Activated naive CD4-positive, alpha-beta T cell treated with Interleukin-2 at 50 U/mL for 16 hours (primary cell): ENCODE data around the gene PTPRN2.
"Not testable (repeated sequence)": the region's sequence is repeated elsewhere in the genome, so short reads cannot be mapped to it uniquely, and the experiment has no call there.

Source experiments
- DNase-seq: peaks from one replicate; pipeline ENCODE4 v3.0.0-alpha.2; 2020

PTPRN2 gene

GRCh38 chr7:157928808-157929425 lies 658.7 kb downstream of the PTPRN2 start:
- DNase-seq, result no peak

DNA sequence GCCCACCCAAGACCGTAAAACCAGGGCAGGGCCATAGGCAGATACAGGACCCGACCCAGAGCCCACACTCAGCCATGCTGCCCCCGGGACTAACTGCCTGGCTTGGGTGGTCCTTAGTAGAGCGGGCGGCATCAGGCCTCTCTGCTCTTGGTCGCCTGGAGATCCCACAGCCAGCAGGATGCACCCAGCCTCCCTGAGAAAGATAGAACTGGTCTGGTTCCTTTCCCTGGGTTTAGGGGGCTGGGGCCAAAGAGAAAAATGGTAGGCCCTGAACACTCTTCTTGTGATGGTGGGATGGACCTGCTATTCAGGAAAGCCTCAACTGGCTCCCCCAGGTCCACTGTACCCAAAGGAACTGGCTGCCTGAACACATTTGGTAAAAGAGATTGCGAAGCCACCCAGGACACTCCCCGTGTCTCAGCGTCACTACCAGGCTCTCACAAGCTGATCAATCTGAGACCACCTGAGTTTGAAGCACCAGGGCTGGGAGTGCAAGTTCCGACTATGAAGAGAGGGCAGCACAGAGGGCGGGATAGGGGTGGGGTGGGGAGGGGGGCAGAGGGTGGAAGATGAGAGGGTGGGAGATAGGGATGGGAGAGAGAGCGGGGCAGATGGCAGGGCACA lies 659.3 kb downstream of the PTPRN2 start:
- no peak for DNase-seq

DNA sequence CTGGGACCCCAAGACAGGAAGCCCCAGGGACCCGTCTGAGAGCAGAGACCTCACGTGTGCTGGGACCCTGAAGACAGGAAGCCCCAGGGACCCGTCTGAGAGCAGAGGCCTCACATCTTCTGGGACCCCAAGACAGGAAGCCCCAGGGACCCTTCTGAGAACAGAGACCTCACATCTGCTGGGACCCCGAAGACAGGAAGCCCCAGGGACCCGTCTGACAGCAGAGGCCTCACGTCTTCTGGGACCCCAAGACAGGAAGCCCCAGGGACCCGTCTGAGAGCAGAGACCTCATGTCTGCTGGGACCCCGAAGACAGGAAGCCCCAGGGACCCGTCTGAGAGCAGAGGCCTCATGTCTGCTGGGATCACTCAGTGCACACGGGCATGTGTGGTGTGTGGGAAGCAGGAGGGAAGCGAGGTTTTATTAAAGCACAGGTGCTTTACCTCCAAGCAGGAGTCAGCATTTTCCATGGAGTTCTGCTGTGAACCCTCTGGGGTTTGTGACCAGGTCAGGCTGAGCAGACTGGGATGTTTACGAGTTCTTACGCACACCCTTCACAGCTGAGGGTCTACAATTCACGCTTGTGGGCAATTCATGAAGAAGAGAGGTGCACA lies 660.2 kb downstream of the PTPRN2 start:
- no peak for DNase-seq

GRCh38 chr7:157926521-157927150 lies 661.0 kb downstream of the PTPRN2 start:
- no peak for DNase-seq

DNA sequence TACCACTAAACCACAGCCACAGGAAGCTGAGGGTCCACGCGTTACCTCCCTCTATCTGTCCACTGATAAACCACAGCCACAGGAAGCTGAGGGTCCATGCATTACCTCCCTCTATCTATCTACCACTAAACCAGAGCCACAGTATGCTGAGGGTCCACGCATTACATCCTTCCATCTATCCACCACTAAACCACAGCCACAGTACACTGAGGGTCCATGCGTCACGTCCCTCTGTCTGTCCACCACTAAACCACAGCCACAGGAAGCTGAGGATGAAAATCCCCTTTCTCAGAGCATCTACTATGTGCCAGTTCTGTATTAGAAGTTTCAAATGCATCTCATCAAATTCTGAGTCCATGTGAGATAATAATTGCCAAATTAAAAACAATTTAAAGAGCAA lies 661.5 kb downstream of the PTPRN2 start:
- no peak for DNase-seq

GRCh38 chr7:157925383-157925875 lies 662.2 kb downstream of the PTPRN2 start:
- no peak for DNase-seq

GRCh38 chr7:157923903-157924630 lies 663.6 kb downstream of the PTPRN2 start:
- DNase-seq, result no peak

DNA sequence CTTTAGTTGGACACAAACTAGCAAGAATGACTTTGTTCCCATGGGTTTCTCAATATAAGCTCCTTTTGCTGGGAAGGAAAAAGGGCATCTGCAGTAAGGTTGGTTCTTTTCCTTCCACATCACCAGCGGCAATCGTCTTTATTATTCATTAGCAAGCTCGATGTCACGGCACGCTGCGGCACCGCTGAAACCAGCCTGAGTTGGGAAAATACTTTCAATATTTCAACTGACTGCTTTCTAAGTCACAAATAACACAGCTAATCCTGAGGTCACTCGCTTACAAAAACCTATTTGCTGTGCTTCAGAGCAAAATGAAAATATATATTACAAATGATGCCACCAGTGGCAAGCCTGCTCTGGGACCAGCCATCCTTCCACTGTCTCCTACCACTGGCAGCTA lies 665.0 kb downstream of the PTPRN2 start:
- DNase-seq, result no peak

GRCh38 chr7:157918326-157919080 lies 669.1 kb downstream of the PTPRN2 start:
- DNase-seq, result no peak

DNA sequence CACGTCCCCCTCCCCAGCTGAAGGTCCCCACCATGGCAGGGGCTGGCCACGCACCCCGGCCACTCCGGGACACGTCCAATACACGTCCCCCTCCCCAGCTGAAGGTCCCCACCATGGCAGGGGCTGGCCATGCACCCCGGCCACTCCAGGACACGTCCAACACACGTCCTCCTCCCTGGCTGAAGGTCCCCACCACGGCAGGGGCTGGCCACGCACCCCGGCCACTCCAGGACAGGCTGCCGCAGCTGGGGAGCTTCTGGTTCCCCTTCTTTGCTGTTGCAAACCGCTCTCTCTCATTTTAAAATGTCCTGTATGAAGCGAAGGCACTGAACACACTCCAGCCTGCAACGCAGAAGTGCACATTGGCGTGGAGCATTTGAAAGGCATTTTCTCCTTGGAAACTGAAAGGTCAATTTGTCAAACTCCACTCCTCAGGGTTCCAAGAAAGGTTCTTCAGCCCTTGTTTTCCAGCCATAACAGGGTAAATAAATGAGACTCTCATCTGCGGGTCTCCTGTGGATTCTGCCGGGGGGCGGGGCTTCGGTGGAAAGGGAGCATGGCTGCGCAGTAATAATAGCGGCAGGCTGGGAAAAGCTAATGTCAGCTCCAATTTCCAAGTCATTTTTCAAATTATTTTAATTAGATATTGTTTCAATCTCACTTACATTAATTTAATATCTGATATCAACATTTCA lies 670.5 kb downstream of the PTPRN2 start:
- DNase-seq, result no peak

GRCh38 chr7:157910446-157910845 lies 677.2 kb downstream of the PTPRN2 start:
- no peak for DNase-seq

DNA sequence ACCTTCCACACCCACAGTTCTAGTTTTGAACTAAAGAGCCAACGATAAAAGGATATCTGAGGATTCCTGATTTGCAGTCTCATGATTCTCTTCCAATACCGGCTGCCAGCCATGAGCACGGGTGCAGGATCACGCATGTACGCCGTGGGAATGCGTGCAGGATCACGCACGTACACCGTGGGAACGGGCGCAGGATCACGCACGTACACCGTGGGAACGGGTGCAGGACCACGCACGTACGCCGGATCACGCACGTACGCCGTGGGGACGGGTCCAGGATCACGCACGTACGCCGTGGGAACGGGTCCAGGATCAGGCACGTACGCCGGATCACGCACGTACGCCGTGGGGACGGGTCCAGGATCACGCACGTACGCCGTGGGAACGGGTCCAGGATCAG lies 677.6 kb downstream of the PTPRN2 start:
- not testable (repeated sequence) for DNase-seq

- DNase-seq, result no peak
Measured at GRCh38 chr7:157909370-157909769, 678.3 kb downstream of the PTPRN2 start.

DNA sequence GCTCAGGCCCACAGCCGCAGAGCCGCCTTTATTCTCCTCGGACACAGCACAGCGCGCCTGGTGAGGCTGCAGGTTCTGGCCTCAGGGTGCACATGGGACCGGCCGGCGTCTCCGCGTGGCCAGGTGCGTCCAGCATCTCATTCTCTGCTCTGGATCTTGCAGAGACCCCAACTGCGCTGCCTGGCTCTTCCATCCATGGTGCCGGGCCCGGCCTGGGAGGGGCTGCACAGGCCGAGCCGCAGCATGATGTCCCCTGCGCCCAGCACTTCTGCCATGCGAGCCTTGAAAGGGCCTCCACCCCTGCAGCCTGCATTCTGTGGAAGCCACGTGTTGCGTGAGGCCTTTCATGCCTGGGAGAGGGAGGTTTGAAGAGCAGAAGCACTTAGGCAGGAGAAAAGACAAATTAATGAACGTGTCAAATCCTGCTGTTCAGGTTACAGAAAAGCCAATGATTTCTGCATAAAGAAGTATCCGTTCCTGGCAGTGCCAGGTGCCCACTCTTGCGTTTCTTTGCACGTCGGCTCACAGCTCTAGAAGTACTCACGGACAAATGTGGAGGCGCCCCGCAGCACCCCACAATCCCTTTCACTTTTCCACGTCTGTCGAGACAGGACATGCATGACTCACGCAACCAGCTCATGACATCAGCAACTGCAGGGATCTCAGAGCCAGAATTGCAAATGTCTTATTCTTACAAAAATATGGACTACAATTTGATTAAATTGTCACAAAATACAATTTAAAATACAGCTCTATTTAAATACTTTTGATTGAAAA lies 679.4 kb downstream of the PTPRN2 start:
- no peak for DNase-seq

DNA sequence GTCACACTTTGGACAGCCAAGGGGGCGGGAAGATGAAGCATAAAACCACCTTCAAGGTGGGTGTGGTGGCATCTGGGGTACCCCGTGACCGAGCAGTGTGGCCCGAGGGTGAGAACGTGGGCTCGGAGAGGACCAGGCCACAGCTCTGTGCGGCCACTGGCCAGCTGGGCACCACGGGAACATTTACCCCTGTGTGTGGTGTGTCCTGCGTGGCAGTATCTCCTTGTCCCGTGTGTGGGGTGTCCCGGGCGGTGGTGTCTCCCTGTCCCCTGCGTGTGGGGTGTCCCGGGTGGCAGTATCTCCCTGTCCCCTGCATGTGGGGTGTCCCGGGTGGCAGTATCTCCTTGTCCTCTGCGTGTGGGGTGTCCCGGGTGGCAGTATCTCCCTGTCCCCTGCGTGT lies 680.5 kb downstream of the PTPRN2 start:
- DNase-seq, result no peak

DNA sequence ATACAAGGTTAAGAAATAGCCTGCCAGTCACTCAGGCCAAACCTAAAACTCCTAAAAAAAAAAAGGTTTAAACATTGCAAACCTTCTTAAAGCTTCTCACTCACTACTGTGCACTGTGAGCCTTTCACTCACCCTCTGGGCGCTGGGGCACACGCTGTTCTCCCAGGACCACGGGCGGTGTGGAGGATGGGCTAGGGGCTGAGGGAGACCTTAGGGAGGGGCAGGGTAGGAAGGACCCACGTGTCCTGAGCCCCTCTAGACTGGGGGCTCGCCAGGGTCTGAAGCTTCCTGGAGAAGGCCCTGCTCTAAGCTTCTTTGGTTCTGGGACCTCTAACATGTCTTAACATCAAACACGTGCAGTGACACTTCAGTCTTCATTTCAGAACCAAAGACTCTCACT lies 681.0 kb downstream of the PTPRN2 start:
- DNase-seq, result no peak

DNA sequence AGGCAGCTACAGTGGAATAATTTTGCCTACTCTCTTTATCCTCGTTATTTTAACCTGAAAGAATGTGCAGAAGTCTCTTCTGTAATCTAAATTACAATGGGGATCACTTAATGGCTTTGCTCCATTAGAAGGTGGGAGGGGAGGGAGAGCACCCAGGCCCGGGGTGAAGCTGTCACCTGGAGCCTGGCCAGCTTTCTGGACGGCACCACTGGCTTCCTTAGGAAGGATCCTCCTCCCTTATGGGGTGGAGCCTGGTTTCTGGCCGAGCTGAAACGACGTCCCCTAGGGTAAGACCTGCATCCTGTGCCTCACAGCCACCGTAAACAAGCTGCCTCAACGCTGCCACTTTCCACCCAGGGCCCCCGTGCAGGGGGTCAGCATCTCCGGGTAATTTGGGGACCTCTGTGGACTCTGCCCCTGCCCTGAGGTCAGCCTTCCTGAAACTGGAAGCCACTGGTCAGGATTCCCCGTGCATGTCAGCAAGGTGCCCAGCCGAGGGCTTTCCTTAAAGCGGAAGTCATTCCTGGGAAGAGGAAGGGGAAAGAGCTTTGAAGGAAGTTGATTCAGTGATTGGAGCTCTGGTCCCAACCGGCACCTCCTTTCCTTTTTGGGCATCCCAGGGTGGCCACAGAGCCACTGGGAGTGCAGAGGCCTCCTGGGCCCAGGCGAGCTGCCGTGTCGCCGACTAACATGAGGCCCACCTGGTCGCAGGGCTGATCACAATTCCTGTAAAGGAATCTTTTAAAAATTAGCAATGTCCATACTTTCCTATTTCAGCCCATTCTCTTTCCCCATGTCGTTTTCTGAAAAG lies 681.8 kb downstream of the PTPRN2 start:
- no peak for DNase-seq

- DNase-seq, result no peak
Measured at GRCh38 chr7:157904866-157905570, 682.6 kb downstream of the PTPRN2 start.

DNA sequence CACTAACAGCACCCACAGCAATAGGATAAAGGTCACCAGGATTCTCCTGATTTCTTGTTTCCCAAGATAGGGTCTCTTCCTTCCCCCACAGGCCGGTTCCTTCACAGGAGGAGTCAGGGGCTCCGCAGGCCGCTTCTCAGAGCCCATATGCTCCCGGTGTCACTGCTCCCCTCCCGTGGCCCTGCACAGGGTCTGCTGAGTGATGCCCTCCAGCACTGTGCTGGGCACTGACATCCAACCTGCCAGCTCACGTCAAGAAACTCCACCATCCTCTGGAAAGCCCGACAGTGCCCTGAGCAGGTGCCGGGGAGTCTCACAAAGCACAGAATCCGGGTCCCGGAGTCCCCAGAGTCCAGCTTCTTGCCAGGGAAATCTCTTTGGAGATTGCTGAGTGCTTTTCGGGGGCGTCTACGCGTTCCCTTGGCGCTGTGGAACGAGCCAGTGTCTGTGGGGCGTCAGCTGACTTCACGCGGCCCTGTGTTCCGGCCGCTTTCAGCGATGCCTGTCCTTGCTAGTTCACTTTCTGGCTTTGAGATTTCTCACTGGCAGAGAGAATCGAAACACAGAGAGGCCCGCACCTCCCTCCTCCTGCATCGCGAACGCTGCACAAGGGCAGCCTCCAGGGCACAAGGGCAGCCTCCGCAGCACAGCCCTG lies 683.3 kb downstream of the PTPRN2 start:
- no peak for DNase-seq
